Endodermal cell (in vitro differentiated cells): ENCODE results near the gene UROS. TPM values are rescaled to one million over a fixed set of nuclear protein-coding genes. Genes with fewer than 3 reads are reported as not detected.
A peak's percentile ranks its signal among the peaks of the same experiment; 100 is the strongest.

ENCODE experiments used
- DNase-seq: peaks from one replicate; pipeline ENCODE4 v3.0.0-alpha.2; 2017
- H3K27ac ChIP-seq: 2 replicates; pipeline ENCODE4 v1.5.1; 2013; ENCODE audit warnings: mild to moderate bottlenecking, low read depth, low read length, moderate library complexity
- H3K27me3 ChIP-seq: 2 replicates; pipeline ENCODE4 v1.6.1; 2013; ENCODE audit warnings: mild to moderate bottlenecking, low read length, moderate library complexity; ENCODE audit not compliant: insufficient read depth, control insufficient read depth, poor library complexity, severe bottlenecking
- H3K36me3 ChIP-seq: 2 replicates; pipeline ENCODE4 v1.7.0; 2013; ENCODE audit warnings: mild to moderate bottlenecking, low read length, moderate library complexity; ENCODE audit not compliant: control insufficient read depth, insufficient read depth
- H3K4me1 ChIP-seq: one replicate; pipeline ENCODE4 v1.7.0; 2013; ENCODE audit warnings: low read length; ENCODE audit not compliant: control insufficient read depth, insufficient read depth
- H3K4me3 ChIP-seq: 2 replicates; pipeline ENCODE4 v1.5.1; 2013; ENCODE audit warnings: mild to moderate bottlenecking, low read length, moderate library complexity
- H3K9ac ChIP-seq: 2 replicates; pipeline ENCODE4 v1.6.1; 2013; ENCODE audit warnings: mild to moderate bottlenecking, low read length, moderate library complexity; ENCODE audit not compliant: poor library complexity, severe bottlenecking; ENCODE audit errors: extremely low read depth
- H3K9me3 ChIP-seq: 2 replicates; pipeline ENCODE4 v1.6.1; 2013; ENCODE audit warnings: mild to moderate bottlenecking, low read length, moderate library complexity; ENCODE audit not compliant: control insufficient read depth
- H3K27ac Mint-ChIP-seq: 2 replicates; pipeline ENCODE4 v1.8.0; 2020; ENCODE audit warnings: mixed read lengths
- H3K27me3 Mint-ChIP-seq: 2 replicates; pipeline ENCODE4 v1.8.0; 2021; ENCODE audit warnings: mild to moderate bottlenecking, mixed read lengths; ENCODE audit not compliant: insufficient read depth
- H3K36me3 Mint-ChIP-seq: 2 replicates; pipeline ENCODE4 v1.8.0; 2020; ENCODE audit warnings: low read depth, mixed read lengths
- H3K4me1 Mint-ChIP-seq: 2 replicates; pipeline ENCODE4 v1.8.0; 2020; ENCODE audit warnings: mixed read lengths
- H3K4me3 Mint-ChIP-seq: 2 replicates; pipeline ENCODE4 v1.8.0; 2020; ENCODE audit warnings: mild to moderate bottlenecking, moderate library complexity, mixed read lengths
- H3K9me3 Mint-ChIP-seq: 2 replicates; pipeline ENCODE4 v1.8.0; 2020; ENCODE audit warnings: mild to moderate bottlenecking, mixed read lengths
- CTCF ChIP-seq: fragments of 200-600 bp; sonication (generic); conservative IDR thresholded peaks from 2 replicates; pipeline ENCODE4 v1.5.0; 2021; ENCODE audit warnings: antibody characterized with exemption, mild to moderate bottlenecking
- WGBS, 2 experiments: methylation state at CpG; one replicate each; pipeline versions ENCODE4 v1.1.5 to v1.1.7; 2013; ENCODE audit warnings: missing lambda C conversion rate in 2 of 2, mixed read lengths in 1 of 2; ENCODE audit not compliant: insufficient coverage in 1 of 2, insufficient read length in 1 of 2; 5-methylcytosine and 5-hydroxymethylcytosine counted together
- total RNA-seq, 2 donors: library from RNA; stranded (reverse); fragmentation: NEBNext Ultra II Directional in 1 of 2; extraction: Animal tissue kit (Norgen Biotek cat#: 25700) in 1 of 2; gene quantifications; 2 replicates in 1 of 2; 3 replicates in 1 of 2; pipeline ENCODE4 v1.2.1, GENCODE V29; 2021

The UROS gene
- total RNA-seq, 2 donors from 2014 or later: 49.2 to 69.4 TPM

GRCh38 chr10:125762692-125763648 lies 60.1 kb downstream of the UROS start:
- no peaks in the 10 kb centered on the region for H3K4me1 ChIP-seq
- Mint-ChIP-seq H3K36me3 (peaks cover 54% of the 10 kb centered on the region), H3K27me3 (no peaks in the 10 kb centered on the region), H3K4me3 (no peak overlapping the region), H3K4me1 (peaks cover 10% of the 10 kb centered on the region), H3K27ac (peak overlapping the region; percentile 18), H3K9me3 (no peaks in the 10 kb centered on the region)
- no peak for DNase-seq
- H3K27ac ChIP-seq: peak overlapping the region; percentile 21
- H3K9ac ChIP-seq: no peak overlapping the region
- no peaks in the 10 kb centered on the region for H3K27me3 ChIP-seq
- no peak overlapping the region for H3K4me3 ChIP-seq
- H3K36me3 ChIP-seq: peaks cover 78% of the 10 kb centered on the region
- TF ChIP-seq CTCF: no peak
- H3K9me3 ChIP-seq: no peaks in the 10 kb centered on the region
- WGBS, 2 experiments: 79 to 87% methylated on average over 13 to 24 of the region's 24 CpGs

- no peak overlapping the region for H3K4me3 ChIP-seq
- 13 to 31% methylated on average over 1 of the region's 1 CpG for WGBS, 2 experiments
- no peaks in the 10 kb centered on the region for H3K27me3 ChIP-seq
- H3K27me3 Mint-ChIP-seq: no peaks in the 10 kb centered on the region
- peaks cover 10% of the 10 kb centered on the region for H3K4me1 Mint-ChIP-seq
- no peak overlapping the region for H3K4me3 Mint-ChIP-seq
- peaks cover 84% of the 10 kb centered on the region for H3K36me3 ChIP-seq
- no peaks in the 10 kb centered on the region for H3K4me1 ChIP-seq
- H3K9me3 ChIP-seq: no peaks in the 10 kb centered on the region
- peaks cover 61% of the 10 kb centered on the region for H3K36me3 Mint-ChIP-seq
- TF ChIP-seq CTCF: no peak
- peak overlapping the region; percentile 67 for H3K27ac Mint-ChIP-seq
- no peak overlapping the region for H3K9ac ChIP-seq
- DNase-seq: no peak
- H3K9me3 Mint-ChIP-seq: no peaks in the 10 kb centered on the region
- no peak overlapping the region for H3K27ac ChIP-seq
Observed at GRCh38 chr10:125761961-125762360, 61.1 kb downstream of the UROS start.

- no peaks in the 10 kb centered on the region for H3K27me3 Mint-ChIP-seq
- H3K4me1 Mint-ChIP-seq: peaks cover 10% of the 10 kb centered on the region
- no peak overlapping the region for H3K4me3 Mint-ChIP-seq
- H3K36me3 Mint-ChIP-seq: peaks cover 70% of the 10 kb centered on the region
- WGBS, 2 experiments: 80 to 93% methylated on average over 1 to 4 of the region's 4 CpGs
- no peak for DNase-seq
- no peak overlapping the region for H3K27ac ChIP-seq
- no peaks in the 10 kb centered on the region for H3K9me3 Mint-ChIP-seq
- H3K9ac ChIP-seq: no peak overlapping the region
- H3K4me1 ChIP-seq: no peaks in the 10 kb centered on the region
- H3K36me3 ChIP-seq: peaks cover 83% of the 10 kb centered on the region
- no peak for TF ChIP-seq CTCF
- H3K9me3 ChIP-seq: no peaks in the 10 kb centered on the region
- H3K4me3 ChIP-seq: no peak overlapping the region
- no peak overlapping the region for H3K27ac Mint-ChIP-seq
- no peaks in the 10 kb centered on the region for H3K27me3 ChIP-seq
Observed at GRCh38 chr10:125757742-125758141, 65.3 kb downstream of the UROS start.
